Right cardiac atrium (tissue), 5 donors: ENCODE results near the gene SLC39A3. TPM values are rescaled to one million over a fixed set of nuclear protein-coding genes. Genes with fewer than 3 reads are reported as not detected.
A peak's percentile ranks its signal among the peaks of the same experiment; 100 is the strongest.

Experiments used
- ATAC-seq, 2 donors: fragments of 200-7000 bp; cut with Tn5 transposase; one replicate each; pipeline versions ENCODE4 v1.8.0 to v1.9.1; 2020; ENCODE audit warnings: moderate library complexity in 2 of 2, mild to moderate bottlenecking in 1 of 2
- DNase-seq, 3 donors: peaks; one replicate each; pipeline ENCODE4 v3.0.0-alpha.2; 2020
- H3K27ac ChIP-seq: one replicate; pipeline ENCODE4 v1.5.1; 2013; ENCODE audit warnings: mild to moderate bottlenecking, low read length, control low read depth, moderate library complexity
- H3K27me3 ChIP-seq: one replicate; pipeline ENCODE4 v1.6.1; 2013; ENCODE audit not compliant: control insufficient read depth, insufficient read depth
- H3K4me1 ChIP-seq: one replicate; pipeline ENCODE4 v1.6.1; 2013; ENCODE audit warnings: low read length; ENCODE audit not compliant: control insufficient read depth, insufficient read depth
- H3K4me3 ChIP-seq: one replicate; pipeline ENCODE4 v1.5.1; 2013; ENCODE audit warnings: low read length, control low read depth
- H3K9me3 ChIP-seq: one replicate; pipeline ENCODE4 v1.6.1; 2013; ENCODE audit warnings: low read length; ENCODE audit not compliant: control insufficient read depth
- WGBS: extraction: QIAGEN DNeasy Blood & Tissue Kit; methylation state at CpG from one replicate; pipeline ENCODE4 v1.1.7; 2013; 5-methylcytosine and 5-hydroxymethylcytosine counted together
- intact Hi-C, 4 donors: fragments of 100-400 bp; cut with DNase I; formaldehyde crosslinking; loops; one replicate each; pipeline versions ENCODE4 v1.11.0 to v1.14.0; 2022 to 2023
- polyA plus RNA-seq: library from polyadenylated mRNA; stranded (reverse); fragments of 200-250 nt; gene quantifications from one replicate; pipeline ENCODE4 v1.2.3, GENCODE V29; 2013
- total RNA-seq, 4 donors: library from RNA; stranded (reverse); fragmentation: NEBNext Ultra II Directional; extraction: Animal tissue kit (Norgen Biotek cat#: 25700); gene quantifications; one replicate each; pipeline ENCODE4 v1.2.1, GENCODE V29; 2021
- donor health status: healthy with polysubstance abuse.
- donor health status: DM: no; HTN: yes; CAD: no.
- donor health status: DM: no; HTN: no; CAD: no.
- donor health status: DM: no; HTN: yes; CAD: no; lungs with severe emphysema.
- donor health status: DM: yes; HTN: yes; CAD: no.

SLC39A3 gene
- total and polyA plus RNA-seq, 5 donors, result 19.9 to 29.3 (median 23.6) TPM

DNA sequence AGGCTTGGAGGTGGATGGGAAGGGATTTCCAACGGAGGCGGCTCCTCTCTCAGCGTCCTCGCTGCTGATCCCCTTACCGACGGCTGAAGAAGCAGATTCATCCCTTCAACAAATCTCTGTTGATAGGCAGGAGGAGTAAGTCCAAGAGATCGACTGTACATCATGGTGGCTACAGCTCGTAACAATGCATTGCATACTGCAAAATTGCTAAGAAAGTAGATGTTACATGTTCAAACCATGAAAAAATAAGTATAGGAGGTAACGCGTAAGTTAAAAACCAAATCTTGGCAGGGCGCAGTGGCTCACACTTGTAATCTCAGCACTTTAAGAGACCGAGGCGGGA, 468 bp upstream of the SLC39A3 start:
- no peak overlapping the region for H3K27ac ChIP-seq
- no peak for ATAC-seq
- H3K27me3 ChIP-seq, result no peaks in the 10 kb centered on the region
- WGBS, result 44% methylated on average over 13 of the region's 13 CpGs
- intact Hi-C loops, result loop anchor here in 2 of 4 donors (10.0 kb wide), 2 partner anchors 85 to 195 kb away; no protein-coding TSS in a partner anchor
- H3K9me3 ChIP-seq, result no peaks in the 10 kb centered on the region
- no peak overlapping the region for H3K4me3 ChIP-seq
- H3K4me1 ChIP-seq, result peaks cover 3% of the 10 kb centered on the region
- no peak for DNase-seq

DNA sequence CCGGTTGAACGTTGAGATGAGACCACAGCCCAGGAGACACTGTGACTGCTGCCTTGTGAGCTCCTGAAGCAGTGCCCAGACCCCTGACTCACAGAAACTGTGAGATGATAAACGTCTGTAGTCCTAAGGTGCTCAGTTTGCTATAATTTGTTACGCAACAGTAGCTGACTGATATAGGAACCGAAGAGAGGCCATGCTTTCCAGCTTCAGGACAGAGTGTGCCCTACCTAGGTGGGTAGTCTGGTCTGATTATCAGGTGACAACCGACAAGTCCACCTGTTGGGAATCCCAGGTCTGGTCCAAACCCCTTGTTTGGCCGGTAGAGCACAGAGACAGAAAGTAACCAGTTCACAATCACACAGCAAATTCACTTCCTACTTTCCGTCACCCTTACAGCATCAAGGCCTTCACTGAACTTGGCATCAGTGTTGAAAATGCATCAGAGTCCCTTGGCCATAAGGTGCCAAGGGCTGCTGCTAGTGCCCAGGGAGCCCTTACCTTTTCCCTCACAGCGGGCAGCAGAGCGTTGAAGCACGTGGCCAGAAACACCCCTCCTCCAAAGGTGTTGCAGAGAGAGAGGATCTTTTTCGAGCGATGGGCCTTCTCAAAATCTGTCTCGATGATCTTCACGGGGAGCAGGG, 3.1 kb downstream of the SLC39A3 start:
- 96% methylated on average over 15 of the region's 15 CpGs for WGBS
- Histone ChIP-seq H3K27ac (no peak overlapping the region), H3K9me3 (no peaks in the 10 kb centered on the region), H3K4me1 (peaks cover 3% of the 10 kb centered on the region), H3K4me3 (no peak overlapping the region), H3K27me3 (no peaks in the 10 kb centered on the region)
- intact Hi-C loops, result no loop called here
- no peak for DNase-seq
- ATAC-seq, result no peak

DNA sequence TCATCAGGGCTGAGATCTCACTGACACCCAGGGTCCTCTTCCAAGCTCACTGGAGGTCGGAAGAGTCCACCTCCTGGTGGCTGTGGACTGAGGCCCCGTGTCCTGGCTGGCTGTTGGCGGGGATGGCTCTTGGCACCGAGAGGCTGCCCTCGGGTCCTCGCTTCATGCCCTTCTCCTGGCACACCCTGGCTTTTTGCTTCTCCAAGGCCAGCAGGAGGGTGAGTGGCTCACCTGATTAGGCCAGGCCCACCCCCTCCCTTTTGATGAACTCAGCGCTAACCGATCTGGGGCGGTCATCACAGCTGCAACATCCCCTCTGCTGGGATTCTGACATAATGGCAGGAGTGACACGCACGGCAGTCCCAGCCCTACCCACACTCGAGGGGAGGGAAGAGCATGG, 4.4 kb downstream of the SLC39A3 start:
- no peak for ATAC-seq
- Histone ChIP-seq H3K9me3 (no peaks in the 10 kb centered on the region), H3K27me3 (no peaks in the 10 kb centered on the region), H3K4me3 (no peak overlapping the region), H3K27ac (no peak overlapping the region), H3K4me1 (peaks cover 3% of the 10 kb centered on the region)
- no peak for DNase-seq
- 98% methylated on average over 12 of the region's 12 CpGs for WGBS
- intact Hi-C loops, result no loop called here

DNA sequence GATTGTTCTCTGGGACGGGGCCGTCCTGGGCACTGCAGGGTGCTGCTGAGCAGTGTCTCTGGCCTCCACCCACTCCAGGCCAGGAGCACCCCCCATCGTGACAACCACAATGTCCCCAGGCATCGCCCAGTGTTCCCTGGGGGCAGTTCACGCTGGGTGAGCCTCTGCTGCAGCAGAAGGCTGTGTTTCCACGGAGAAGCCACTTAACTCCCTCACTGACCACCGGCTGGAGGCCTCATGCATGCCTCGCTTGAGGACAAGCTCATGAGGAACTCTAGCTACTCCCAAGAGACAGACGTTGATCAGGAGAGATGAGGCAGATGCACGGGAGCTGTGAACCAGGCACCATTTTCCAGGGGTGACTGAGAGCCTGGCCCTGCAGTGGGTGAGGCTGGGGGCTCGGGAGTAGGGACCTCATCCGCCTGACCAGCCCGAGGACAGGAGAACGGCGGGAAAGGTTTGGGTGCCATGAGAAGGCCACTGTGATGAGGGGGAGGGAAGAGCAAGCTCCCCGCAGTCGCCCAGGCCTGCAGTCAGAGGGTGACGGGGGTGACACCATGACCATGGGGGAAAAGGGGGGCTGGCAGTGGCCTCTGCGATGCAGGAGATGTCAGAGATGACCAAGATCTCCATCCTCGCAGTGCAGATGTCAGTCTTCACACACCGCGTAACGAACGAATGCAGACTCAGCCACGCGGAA, 5.1 kb downstream of the SLC39A3 start:
- H3K9me3 ChIP-seq, result no peaks in the 10 kb centered on the region
- H3K4me3 ChIP-seq, result no peak overlapping the region
- DNase-seq, result no peak
- 90% methylated on average over 26 of the region's 26 CpGs for WGBS
- intact Hi-C loops, result loop anchor here in 1 of 4 donors (5.0 kb wide), 1 partner anchor 72 kb away; no protein-coding TSS in a partner anchor
- H3K4me1 ChIP-seq, result peaks cover 3% of the 10 kb centered on the region
- ATAC-seq, result no peak
- no peak overlapping the region for H3K27ac ChIP-seq
- no peaks in the 10 kb centered on the region for H3K27me3 ChIP-seq

DNA sequence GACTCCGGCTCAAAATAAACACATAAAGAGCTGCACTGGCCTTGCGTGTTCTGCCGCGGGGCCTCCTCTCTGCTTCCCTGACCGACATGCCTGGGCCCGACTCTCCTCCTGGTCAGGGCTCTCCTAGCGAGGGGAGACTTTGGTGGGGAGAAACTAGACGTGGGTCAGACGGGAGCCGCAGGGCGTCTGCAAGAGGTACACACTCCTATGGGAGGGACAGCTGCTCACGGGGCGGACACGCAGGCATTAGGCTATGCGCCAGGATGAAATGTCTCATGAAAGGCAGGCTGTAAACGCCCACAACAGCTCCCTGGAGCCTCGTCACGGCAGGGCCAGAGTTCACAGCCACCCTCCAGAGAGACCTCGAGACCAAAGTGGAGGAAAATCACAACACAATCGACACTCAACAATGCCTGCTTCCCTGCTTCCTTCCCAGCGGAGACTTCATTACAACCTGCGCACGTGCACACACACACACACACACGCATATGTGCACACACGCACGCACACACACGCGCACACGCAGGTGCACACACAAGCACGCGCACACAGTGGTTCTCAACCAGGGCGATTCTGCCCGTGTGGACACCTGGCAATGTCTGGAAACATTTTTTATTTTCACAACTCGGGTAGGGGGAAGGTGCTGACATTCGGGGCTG, 5.8 kb downstream of the SLC39A3 start:
- Histone ChIP-seq H3K4me1 (peaks cover under 1% of the 10 kb centered on the region), H3K27me3 (no peaks in the 10 kb centered on the region), H3K4me3 (no peak overlapping the region), H3K27ac (no peak overlapping the region), H3K9me3 (no peaks in the 10 kb centered on the region)
- intact Hi-C loops, result loop anchor here in 1 of 4 donors (5.0 kb wide), 1 partner anchor 72 kb away; no protein-coding TSS in a partner anchor
- no peak for ATAC-seq
- WGBS, result 86% methylated on average over 35 of the region's 35 CpGs
- DNase-seq, result no peak

DNA sequence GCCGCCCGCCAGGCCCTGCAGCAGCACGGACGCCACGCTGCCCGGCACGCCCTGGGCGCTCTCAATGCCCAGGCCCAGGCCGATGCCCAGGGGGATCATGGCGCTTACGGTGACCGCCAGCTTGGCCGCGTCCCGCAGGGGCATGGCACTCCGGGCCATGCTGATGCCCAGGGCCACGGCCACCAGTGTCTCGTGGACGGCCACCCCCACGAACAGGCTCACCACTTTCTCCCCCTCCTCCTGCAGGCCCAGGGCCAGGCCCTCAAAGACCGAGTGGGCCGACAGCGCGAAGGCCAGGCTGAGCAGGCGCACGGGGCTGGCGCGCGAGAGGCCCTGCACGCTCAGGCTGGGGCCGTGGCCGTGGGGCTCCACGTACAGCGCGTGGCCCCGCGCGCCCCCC, 6.9 kb downstream of the SLC39A3 start:
- H3K4me3 ChIP-seq, result no peak overlapping the region
- WGBS, result 95% methylated on average over 38 of the region's 38 CpGs
- no peaks in the 10 kb centered on the region for H3K9me3 ChIP-seq
- no peaks in the 10 kb centered on the region for H3K27me3 ChIP-seq
- intact Hi-C loops, result loop anchor here in 1 of 4 donors (5.0 kb wide), 1 partner anchor 71 kb away; no protein-coding TSS in a partner anchor
- H3K4me1 ChIP-seq, result no peaks in the 10 kb centered on the region
- no peak overlapping the region for H3K27ac ChIP-seq
- no peak for DNase-seq
- no peak for ATAC-seq

DNA sequence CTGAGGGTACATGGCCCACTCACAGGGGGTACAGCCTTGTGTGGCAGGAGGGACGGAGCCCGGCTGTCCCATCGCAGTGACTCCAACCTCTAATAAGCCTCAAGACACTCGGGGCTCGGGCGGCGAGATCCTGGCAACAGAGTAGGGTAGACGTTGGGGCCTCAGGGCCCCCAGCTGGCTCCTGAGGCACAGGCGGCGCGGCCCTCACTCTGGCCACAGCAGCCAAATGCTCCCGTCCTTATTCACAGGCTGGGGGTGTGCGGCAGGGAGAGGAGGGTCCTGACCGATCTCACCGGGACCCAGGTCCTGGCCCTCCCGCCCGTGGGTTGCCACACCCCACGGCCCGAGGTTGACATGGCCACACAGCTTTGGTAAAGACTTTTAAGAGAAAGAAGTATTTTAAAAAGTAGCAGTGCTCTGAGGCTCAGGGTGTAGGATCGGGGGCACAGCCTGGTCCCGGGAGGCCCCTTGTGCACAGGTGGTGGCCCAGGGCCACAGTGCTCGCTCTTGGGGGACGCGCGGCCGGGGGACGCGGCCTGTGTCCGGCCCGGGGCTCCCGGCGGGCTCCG, 7.6 kb downstream of the SLC39A3 start:
- no peaks in the 10 kb centered on the region for H3K9me3 ChIP-seq
- intact Hi-C loops, result loop anchor here in 1 of 4 donors (5.0 kb wide), 1 partner anchor 70 kb away; no protein-coding TSS in a partner anchor
- no peak for ATAC-seq
- WGBS, result 95% methylated on average over 33 of the region's 33 CpGs
- no peaks in the 10 kb centered on the region for H3K4me1 ChIP-seq
- no peak for DNase-seq
- H3K4me3 ChIP-seq, result no peak overlapping the region
- H3K27me3 ChIP-seq, result no peaks in the 10 kb centered on the region
- no peak overlapping the region for H3K27ac ChIP-seq

DNA sequence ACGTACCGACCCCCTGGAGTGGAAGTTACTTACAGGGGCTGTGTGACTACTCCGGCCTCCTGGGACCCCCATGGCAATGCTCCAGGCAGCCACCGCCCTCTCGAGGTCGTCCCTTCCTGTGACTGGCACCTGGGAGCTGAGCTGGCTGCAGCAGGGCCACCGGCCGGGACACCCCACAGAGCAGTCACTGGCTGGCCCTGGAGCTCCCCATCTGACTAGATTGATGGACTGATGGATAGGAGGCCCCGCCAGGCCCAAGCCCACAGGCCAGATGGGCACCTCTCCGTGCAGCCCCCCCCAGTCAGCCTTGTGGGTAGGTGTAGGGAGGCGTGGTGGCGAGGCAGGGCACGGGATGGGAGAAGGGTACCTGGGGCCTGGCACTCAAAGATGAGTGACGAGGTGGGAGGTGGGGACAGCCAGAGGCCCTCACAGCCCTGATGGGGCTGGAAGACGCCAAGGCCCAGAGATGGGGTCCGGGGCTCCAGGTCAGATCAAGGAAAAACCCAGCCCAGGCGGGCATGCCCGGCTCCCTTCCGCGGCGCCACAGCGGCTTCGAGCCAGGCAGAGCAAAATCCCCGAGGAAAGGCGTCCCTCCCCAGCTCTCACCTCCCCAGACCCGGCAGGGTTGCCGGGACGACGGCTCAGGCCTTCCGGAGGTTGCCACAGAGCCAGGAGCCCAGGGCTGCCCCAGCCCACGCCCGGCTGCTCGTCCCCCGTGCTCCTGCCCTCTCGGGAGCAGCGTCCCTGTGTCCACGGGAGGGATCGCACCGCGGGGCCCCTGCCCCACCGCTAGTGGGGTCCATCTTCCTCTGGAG, 8.4 kb downstream of the SLC39A3 start:
- Histone ChIP-seq H3K4me1 (no peaks in the 10 kb centered on the region), H3K4me3 (no peak overlapping the region), H3K27ac (no peak overlapping the region), H3K27me3 (no peaks in the 10 kb centered on the region), H3K9me3 (no peaks in the 10 kb centered on the region)
- DNase-seq (peak in 1 of 3 donors; percentile 36), ATAC-seq (no peak)
- 87% methylated on average over 41 of the region's 41 CpGs for WGBS
- intact Hi-C loops, result loop anchor here in 1 of 4 donors (5.0 kb wide), 1 partner anchor 69 kb away; no protein-coding TSS in a partner anchor

DNA sequence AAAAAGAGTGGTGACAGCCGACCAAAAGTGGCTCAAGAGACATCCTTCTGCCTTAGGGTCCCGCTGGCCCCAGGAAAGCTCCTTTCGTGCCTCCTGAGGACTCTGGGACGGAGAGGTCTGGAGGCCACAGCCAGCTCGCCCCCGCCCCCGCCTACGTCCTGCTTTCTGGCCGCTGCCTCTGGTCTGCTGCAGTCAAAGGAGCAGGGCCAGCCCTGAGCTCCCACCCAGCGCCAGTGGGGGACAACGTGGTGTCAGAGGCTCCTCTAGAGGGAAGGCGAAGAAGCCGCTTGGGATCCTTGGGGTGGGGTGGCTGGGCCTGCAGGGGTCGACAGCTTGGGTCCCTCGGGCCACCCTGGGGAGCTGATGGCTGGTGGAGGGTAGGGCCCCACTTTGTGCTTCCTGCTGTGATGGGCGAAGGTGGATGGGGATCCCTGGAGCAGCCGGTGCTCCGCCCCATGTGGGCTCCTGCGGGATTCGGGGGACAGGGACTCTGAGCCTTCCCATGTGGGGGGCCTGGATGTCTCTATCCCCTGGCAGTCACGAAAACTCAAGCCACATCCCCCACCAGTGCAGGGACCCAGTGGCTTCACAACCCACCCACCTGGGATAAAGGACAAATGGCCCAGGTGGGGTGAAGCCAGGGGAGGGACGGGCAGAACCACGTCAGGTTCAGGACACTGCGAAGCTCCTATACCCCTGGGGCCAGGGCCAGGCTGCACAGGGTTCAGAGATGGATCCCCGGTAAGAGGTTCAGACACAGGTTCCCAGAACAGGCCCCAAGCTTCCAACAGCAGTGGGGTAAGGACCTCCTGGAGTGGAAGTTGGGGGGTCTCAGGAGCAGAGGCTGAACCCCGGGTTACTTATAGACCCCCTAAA, 9.6 kb downstream of the SLC39A3 start:
- H3K9me3 ChIP-seq, result no peaks in the 10 kb centered on the region
- H3K4me1 ChIP-seq, result no peaks in the 10 kb centered on the region
- DNase-seq, result no peak
- 87% methylated on average over 26 of the region's 26 CpGs for WGBS
- no peaks in the 10 kb centered on the region for H3K27me3 ChIP-seq
- no peak overlapping the region for H3K4me3 ChIP-seq
- ATAC-seq, result no peak
- H3K27ac ChIP-seq, result no peak overlapping the region
- intact Hi-C loops, result loop anchor here in 1 of 4 donors (5.0 kb wide), 1 partner anchor 68 kb away; no protein-coding TSS in a partner anchor
